NCI-H460 (cell line): ENCODE results near the gene PLCD4. TPM values are rescaled to one million over a fixed set of nuclear protein-coding genes. Genes with fewer than 3 reads are reported as not detected.

Source experiments
- DNase-seq: peaks from one replicate; pipeline ENCODE4 v3.0.0-alpha.2; 2016; ENCODE audit warnings: low read depth; ENCODE audit errors: extremely low read depth
- small RNA-seq, 2 experiments: library from RNA; depleted of rRNA; stranded (forward); fragments of <200 nt; gene quantifications; one replicate each; pipeline ENCODE3, GENCODE V24; 2014
- total RNA-seq: library from RNA; depleted of rRNA; stranded (reverse); fragments of >200 nt; shearing (Covaris generic); gene quantifications from 2 replicates; pipeline ENCODE4 v1.2.3, GENCODE V29; 2014; rRNA removed

PLCD4 gene
- total RNA-seq, 1 experiment from 2014 or later = 2.8 TPM

DNA sequence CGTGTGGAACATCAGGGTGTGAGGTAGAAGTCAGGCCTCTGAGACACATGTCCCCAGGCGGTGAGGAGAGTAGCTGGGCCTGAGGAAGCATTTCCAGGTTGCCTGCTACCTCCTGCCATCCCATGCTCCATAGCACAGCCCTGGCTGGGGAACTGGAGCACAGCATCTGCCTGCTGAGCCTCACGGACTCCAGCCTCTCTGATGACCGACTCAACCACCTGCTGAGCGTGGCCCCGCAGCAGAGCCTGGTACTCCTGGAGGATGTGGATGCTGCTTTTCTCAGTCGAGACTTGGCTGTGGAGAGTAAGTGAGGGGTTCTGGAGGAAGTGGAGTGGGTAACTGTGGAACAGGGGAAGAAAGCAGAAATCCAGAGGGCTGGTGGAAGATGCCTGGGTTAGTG lies 54.7 kb downstream of the PLCD4 start:
- no peak for DNase-seq

DNA sequence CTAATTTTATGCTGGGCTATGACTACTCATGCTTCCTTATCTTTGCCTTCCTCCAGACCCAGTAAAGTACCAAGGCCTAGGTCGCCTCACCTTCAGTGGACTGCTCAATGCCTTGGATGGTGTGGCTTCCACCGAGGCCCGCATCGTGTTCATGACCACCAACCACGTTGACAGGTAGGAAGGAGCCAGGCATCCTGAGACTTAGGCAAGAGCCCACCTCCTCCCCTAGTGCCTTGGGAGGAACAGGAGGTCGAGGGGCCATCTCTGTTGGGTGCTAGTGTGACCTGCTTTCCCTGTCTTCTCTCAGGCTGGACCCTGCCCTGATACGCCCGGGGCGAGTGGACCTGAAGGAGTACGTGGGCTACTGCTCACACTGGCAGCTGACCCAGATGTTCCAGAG lies 55.1 kb downstream of the PLCD4 start:
- no peak for DNase-seq

DNA sequence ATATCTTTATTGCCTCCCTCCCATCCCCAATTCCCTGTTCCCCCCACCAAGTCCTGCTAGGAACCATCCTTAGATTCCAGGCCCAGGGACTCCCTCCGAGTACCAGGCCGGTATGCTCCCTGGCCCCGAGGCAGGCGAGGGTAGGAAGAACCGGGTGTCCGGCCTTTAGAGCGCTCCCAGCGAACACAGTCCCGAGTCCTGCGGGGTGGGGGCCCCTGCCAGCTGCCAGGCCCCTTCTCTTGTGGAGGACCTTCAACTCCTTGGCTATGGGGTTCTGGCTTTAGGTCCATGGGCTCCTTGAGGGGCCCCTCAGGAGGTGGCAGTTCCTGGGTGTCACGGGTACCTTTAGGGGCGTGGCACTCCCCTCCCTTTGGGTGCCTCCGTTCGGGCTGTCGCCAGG lies 56.2 kb downstream of the PLCD4 start:
- no peak for DNase-seq

DNA sequence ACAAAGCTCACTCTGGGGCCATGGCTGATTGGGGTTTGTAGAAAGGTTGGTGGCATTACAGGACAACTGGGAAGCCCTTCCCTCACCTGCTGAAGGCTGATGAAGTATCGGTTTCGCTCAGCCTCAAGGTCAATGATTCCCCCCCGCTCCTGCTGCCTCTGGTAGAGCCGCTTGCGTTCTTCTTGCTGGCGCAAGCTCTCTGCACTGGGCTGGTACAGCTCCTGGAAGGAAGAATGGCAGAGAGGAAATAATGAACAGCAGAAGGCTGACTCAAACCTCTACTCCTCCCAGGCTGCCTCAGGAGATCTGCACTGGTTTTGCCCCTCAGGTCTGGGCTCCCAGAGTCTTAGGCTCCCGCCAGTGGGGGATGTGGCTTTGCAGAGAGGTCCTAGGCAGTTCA lies 57.0 kb downstream of the PLCD4 start:
- DNase-seq = no peak

DNA sequence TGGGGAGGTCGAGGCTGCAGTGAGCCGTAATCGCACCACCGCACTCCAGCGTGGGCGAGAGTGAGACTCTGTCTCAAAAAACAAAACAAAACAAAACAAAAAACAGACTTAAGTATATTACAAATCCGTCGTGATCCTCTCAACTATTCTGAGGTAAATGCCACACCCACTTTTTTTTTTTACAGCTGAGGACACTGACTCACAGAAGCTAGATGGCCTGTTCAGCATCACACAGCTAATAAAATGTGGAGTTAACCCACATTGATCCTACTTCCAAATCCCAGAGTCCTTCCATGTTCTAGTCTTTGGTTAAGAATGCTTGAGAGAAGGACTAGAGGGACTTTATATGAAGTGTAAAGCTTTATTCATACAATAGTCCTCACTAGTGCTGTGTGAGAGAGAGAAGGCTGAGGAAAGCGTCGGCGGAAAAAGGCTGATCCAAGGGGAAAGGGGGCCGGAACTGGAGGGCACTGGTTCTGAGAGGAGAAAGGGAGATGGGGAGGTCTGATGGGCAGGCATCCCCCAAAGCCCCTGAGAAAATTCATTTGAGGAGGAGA lies 63.5 kb downstream of the PLCD4 start:
- DNase-seq = no peak

DNA sequence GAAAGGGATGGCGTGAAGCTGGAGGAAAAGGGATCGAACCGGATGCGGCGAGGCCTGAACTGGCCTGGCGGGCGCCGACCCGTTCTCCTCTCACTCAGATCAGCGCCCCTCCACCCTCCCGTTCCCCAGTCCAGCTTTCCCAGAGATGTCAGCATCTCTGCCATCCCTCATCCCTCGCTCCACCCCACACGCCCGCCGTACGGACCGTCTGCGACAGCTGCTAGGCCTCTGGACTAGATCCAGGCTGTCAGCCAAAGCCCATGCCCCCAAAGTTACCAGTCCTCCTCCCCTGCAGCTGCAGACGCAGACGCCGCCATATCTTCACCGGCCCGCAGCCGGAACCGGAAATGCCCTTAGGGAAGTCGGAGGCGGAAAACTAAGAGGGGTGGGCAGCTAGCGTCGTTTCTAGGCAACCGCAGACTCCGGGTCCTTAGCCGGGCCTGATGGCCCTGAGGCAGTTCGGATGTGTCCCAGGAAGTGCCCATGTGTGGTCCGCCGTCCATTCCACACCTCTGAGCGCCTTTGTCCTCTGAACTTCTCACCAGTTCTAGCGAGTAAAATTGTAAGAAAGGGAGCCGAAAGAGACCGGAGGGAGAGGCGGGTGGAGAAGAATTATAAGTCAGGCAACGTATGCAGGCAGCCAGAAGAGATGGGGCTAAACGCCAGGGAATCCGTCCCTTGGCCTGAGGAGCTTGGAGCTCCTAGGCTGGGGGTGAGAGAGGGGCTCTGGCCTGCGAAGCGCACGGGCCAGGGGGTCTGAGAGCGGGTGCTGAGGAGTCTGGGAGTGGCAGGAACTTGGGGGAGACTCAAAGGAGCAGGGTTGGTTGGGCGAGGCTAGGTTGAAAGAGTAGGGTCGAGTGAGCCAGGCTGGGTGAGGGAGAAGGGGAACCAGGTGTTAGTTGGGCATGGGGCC lies 64.2 kb downstream of the PLCD4 start, which contains the start of the genes RNF25 and STK36:
TSS of gene RNF25 (minus strand) at position 349 of the 913 bp plus-strand sequence. CDS start at position 317, 32 bp downstream.
TSS of gene STK36 (plus strand) at position 433 of the 913 bp plus-strand sequence. CDS start 744 bp downstream, outside the sequence.
- peak; percentile 71 for DNase-seq

DNA sequence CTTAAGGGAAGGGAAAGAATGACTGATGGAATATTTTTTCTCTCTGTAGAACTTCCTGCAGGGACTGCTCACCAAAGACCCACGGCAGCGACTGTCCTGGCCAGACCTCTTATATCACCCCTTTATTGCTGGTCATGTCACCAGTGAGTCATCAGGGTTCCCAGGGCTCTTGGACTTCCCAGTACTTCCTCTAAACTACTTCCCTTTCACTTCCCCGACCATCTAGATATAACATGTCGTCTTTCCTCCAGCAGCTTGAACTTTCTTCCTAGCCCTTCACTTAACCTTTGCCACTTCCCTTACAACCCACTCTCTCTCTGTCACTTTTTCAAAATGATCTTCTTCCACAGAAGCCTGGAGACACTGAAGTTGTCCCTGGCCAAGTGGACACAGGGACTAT lies 71.4 kb downstream of the PLCD4 start:
- no peak for DNase-seq

DNA sequence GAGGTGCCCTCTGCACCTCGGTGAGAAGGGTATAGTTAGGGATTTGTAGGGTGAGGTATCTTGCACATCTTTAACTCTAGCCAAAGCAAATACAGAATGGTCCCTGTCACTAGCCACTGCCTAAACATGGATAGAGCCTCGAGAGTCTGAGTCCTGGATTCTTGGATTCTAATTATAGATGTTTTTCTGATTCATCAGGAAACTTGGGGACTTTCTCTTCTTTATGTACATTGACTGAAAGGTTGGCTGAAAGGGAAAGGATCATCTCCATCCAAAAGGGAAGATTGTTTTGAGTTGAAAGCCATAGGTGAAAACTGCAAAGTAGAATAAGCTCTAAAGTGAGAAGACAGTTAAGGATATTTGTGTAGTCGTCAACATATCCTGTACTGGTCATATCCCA lies 72.4 kb downstream of the PLCD4 start:
- no peak for DNase-seq

Small RNA genes lying within 50 kb of the gene (small RNA-seq; reads per million reads assigned to genes)
- gene RNU6-136P = 0 reads per million in 2 experiments

Other genes with a start within 250 kb of the PLCD4 start
- gene SLC11A1, start 225.6 kb upstream of the PLCD4 start, total RNA-seq = 0.32 and 1.2 TPM in 2 replicates
- gene CTDSP1, start 208.0 kb upstream of the PLCD4 start, total RNA-seq = 63.8 and 68.7 TPM in 2 replicates
- 0.02 TPM in 1 of 2 replicates, not detected in the other for gene VIL1, start 188.8 kb upstream of the PLCD4 start, total RNA-seq
- gene USP37, start 39.5 kb upstream of the PLCD4 start, total RNA-seq = 11.2 and 14.6 TPM in 2 replicates
- 78.5 and 85.3 TPM in 2 replicates for gene CNOT9, start 39.1 kb upstream of the PLCD4 start, total RNA-seq
- 15.7 and 17.5 TPM in 2 replicates for gene ZNF142, start 51.7 kb downstream of the PLCD4 start, total RNA-seq
- 32.1 and 40.2 TPM in 2 replicates for gene BCS1L, start 51.8 kb downstream of the PLCD4 start, total RNA-seq
- 33.5 and 34.9 TPM in 2 replicates for gene RNF25, start 64.1 kb downstream of the PLCD4 start, total RNA-seq
- 14.9 and 26.8 TPM in 2 replicates for gene STK36, start 64.2 kb downstream of the PLCD4 start, total RNA-seq
- gene TTLL4, start 102.9 kb downstream of the PLCD4 start, total RNA-seq = 14.8 and 20.7 TPM in 2 replicates
- 0.40 TPM in 1 of 2 replicates, not detected in the other for gene CYP27A1, start 174.2 kb downstream of the PLCD4 start, total RNA-seq
- not detected in 2 replicates for gene PRKAG3, start 223.9 kb downstream of the PLCD4 start, total RNA-seq